22Rv1 (cell line): ENCODE results near the gene METAP1.

Experiments
- ZFX ChIP-seq: fragments of 450-650 bp; IDR thresholded peaks from 2 replicates; pipeline ENCODE4 v1.6.1; 2017; ENCODE audit warnings: antibody characterized with exemption, borderline replicate concordance
- TF ChIP-seq, protein P1 (sequence below): fragments of 450-650 bp; IDR thresholded peaks from 2 replicates; pipeline ENCODE4 v1.5.1; 2017; ENCODE audit warnings: mild to moderate bottlenecking

DNA sequence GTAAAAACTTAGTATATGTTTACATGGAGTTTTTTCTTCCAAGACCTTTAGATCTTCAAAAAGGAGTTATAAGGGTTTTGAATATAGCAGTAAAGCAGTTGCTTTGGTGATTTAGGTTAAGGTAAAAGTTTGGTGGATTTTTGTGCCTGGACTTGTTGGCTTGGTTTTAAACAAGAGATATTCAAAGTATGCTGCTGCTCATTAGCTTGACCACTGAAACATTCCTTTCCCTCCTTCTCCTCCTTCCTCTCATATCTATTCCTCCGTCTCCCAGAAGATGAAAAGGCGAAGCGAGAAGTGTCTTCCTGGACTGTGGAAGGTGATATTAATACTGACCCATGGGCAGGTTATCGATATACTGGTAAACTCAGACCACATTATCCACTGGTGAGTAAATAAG is 38.4 kb downstream of the METAP1 start:
- TF ChIP-seq, protein P1, sequence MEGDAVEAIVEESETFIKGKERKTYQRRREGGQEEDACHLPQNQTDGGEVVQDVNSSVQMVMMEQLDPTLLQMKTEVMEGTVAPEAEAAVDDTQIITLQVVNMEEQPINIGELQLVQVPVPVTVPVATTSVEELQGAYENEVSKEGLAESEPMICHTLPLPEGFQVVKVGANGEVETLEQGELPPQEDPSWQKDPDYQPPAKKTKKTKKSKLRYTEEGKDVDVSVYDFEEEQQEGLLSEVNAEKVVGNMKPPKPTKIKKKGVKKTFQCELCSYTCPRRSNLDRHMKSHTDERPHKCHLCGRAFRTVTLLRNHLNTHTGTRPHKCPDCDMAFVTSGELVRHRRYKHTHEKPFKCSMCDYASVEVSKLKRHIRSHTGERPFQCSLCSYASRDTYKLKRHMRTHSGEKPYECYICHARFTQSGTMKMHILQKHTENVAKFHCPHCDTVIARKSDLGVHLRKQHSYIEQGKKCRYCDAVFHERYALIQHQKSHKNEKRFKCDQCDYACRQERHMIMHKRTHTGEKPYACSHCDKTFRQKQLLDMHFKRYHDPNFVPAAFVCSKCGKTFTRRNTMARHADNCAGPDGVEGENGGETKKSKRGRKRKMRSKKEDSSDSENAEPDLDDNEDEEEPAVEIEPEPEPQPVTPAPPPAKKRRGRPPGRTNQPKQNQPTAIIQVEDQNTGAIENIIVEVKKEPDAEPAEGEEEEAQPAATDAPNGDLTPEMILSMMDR = no peak
- TF ChIP-seq ZFX = no peak
